ENCODE results near the gene TBX1. TPM values are rescaled to one million over a fixed set of nuclear protein-coding genes. Genes with fewer than 3 reads are reported as not detected.

TBX1 gene
- total RNA-seq, 1 experiment from 2014 or later, result 12.8 TPM

DNA sequence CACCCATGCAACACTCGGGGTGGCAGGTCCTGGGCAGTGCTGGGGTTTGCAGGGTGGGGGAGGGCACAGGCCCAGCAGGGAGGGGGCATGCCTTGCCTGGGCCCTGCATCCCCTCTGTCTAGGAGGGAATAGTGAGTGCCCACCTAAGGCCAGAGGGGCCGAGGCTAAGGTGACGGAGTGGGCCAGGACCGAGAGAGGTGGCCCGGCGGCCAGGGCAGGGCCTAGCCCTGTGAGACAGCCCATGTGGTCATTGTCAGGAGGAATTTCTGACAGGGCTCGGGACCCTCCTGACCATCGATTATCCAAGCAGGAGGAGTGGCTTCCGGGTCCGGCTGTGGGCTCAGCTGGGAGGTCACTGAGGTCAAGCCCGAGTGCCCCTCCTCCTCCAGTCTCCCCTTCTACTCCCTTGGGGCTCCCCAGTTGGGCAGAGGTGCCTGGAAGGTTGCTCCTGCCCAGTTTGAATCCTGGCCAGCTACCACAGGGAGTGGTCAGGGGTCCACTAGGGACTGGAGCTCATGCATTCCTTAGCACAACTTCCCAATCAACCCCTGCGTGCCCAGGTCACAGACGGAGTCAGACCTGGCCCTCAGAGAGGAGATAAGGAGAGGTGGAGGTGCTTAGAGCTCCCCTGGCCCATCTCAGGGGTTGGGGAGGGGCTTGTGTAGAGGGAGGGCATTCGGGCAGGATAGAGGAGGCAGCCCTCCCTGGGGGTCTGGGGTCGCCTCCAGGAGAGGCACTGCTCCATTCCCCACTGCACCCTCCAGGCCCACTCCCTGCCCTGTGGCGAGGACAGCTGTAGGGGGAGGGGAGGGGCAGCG, 22.5 kb upstream of the TBX1 start (continued):
- TF ChIP-seq, protein P1, sequence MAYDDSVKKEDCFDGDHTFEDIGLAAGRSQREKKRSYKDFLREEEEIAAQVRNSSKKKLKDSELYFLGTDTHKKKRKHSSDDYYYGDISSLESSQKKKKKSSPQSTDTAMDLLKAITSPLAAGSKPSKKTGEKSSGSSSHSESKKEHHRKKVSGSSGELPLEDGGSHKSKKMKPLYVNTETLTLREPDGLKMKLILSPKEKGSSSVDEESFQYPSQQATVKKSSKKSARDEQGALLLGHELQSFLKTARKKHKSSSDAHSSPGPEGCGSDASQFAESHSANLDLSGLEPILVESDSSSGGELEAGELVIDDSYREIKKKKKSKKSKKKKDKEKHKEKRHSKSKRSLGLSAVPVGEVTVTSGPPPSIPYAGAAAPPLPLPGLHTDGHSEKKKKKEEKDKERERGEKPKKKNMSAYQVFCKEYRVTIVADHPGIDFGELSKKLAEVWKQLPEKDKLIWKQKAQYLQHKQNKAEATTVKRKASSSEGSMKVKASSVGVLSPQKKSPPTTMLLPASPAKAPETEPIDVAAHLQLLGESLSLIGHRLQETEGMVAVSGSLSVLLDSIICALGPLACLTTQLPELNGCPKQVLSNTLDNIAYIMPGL (CRISPR knock-in tag; IDR thresholded peaks at IDR 0.05), result no peak
- TF ChIP-seq, protein P2, sequence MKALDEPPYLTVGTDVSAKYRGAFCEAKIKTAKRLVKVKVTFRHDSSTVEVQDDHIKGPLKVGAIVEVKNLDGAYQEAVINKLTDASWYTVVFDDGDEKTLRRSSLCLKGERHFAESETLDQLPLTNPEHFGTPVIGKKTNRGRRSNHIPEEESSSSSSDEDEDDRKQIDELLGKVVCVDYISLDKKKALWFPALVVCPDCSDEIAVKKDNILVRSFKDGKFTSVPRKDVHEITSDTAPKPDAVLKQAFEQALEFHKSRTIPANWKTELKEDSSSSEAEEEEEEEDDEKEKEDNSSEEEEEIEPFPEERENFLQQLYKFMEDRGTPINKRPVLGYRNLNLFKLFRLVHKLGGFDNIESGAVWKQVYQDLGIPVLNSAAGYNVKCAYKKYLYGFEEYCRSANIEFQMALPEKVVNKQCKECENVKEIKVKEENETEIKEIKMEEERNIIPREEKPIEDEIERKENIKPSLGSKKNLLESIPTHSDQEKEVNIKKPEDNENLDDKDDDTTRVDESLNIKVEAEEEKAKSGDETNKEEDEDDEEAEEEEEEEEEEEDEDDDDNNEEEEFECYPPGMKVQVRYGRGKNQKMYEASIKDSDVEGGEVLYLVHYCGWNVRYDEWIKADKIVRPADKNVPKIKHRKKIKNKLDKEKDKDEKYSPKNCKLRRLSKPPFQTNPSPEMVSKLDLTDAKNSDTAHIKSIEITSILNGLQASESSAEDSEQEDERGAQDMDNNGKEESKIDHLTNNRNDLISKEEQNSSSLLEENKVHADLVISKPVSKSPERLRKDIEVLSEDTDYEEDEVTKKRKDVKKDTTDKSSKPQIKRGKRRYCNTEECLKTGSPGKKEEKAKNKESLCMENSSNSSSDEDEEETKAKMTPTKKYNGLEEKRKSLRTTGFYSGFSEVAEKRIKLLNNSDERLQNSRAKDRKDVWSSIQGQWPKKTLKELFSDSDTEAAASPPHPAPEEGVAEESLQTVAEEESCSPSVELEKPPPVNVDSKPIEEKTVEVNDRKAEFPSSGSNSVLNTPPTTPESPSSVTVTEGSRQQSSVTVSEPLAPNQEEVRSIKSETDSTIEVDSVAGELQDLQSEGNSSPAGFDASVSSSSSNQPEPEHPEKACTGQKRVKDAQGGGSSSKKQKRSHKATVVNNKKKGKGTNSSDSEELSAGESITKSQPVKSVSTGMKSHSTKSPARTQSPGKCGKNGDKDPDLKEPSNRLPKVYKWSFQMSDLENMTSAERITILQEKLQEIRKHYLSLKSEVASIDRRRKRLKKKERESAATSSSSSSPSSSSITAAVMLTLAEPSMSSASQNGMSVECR (CRISPR knock-in tag; IDR thresholded peaks at IDR 0.05; ENCODE audit: borderline replicate concordance), result no peak
- TF ChIP-seq ZNF423 (CRISPR knock-in tag; IDR thresholded peaks at IDR 0.05) (no peak), FOXK1 (CRISPR knock-in tag; IDR thresholded peaks at IDR 0.05) (no peak)
- TF ChIP-seq, protein P3, sequence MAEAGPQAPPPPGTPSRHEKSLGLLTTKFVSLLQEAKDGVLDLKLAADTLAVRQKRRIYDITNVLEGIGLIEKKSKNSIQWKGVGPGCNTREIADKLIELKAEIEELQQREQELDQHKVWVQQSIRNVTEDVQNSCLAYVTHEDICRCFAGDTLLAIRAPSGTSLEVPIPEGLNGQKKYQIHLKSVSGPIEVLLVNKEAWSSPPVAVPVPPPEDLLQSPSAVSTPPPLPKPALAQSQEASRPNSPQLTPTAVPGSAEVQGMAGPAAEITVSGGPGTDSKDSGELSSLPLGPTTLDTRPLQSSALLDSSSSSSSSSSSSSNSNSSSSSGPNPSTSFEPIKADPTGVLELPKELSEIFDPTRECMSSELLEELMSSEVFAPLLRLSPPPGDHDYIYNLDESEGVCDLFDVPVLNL (CRISPR knock-in tag; IDR thresholded peaks at IDR 0.05; ENCODE audit: borderline replicate concordance, low read depth), result no peak

DNA sequence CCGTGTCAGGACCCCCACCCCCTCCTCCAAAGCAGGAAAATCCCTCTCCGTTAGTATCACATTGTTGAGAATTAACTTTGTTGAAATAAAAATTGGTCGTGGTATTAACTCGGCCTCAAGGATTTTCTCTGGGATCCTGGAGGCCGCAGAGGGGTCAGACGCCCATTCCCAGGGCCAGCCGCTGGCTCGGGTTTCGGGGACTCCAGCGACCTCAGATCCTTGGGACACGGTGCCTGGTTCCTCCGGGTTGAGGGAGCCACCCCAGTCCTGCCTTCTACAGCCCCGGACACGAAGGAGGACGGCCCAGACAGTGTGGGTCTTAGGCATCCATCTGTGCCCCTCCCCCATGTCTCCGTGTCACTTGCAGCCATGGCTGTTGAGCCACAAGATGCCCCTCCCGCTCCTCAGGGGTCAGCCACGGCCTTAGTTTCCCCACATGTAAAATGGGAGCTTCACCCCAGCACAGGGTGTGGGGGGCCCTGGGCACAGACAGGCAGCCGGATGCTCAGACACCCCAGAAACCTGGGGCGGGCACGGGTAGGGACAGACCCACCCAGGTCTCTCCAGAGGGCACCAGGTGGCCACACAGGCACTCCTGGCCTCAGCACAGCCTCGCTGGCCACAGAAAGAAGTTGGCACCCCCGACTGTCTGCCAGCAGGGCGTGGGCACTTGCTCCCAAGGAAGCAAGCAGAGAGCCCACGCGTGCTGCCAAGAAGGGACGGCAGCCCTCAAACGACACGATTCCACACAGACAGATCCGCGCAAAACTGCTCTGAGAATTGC, 21.7 kb upstream of the TBX1 start:
- H3K27ac Mint-ChIP-seq, result no peak overlapping the region
- no peaks in the 10 kb centered on the region for H3K9me3 Mint-ChIP-seq
- H3K4me1 Mint-ChIP-seq, result no peaks in the 10 kb centered on the region
- DNase-seq (ENCODE audit: low spot score) (no peak), ATAC-seq (no peak)
- ChIA-PET CTCF (interaction anchor here (0.8 to 1.0 kb wide), 2 partner anchors 8 to 171 kb away, joined by 5 read pairs; no protein-coding TSS in a partner anchor), POLR2A (no interaction called here)
- H3K4me3 Mint-ChIP-seq, result no peak overlapping the region
- no peaks in the 10 kb centered on the region for H3K36me3 Mint-ChIP-seq
- H3K27me3 Mint-ChIP-seq (ENCODE audit: low read depth), result no peaks in the 10 kb centered on the region
- TF ChIP-seq ETV6 (CRISPR knock-in tag; IDR thresholded peaks at IDR 0.05) (no peak), FOXP1 (CRISPR knock-in tag; IDR thresholded peaks at IDR 0.05; ENCODE audit: borderline replicate concordance) (no peak)

DNA sequence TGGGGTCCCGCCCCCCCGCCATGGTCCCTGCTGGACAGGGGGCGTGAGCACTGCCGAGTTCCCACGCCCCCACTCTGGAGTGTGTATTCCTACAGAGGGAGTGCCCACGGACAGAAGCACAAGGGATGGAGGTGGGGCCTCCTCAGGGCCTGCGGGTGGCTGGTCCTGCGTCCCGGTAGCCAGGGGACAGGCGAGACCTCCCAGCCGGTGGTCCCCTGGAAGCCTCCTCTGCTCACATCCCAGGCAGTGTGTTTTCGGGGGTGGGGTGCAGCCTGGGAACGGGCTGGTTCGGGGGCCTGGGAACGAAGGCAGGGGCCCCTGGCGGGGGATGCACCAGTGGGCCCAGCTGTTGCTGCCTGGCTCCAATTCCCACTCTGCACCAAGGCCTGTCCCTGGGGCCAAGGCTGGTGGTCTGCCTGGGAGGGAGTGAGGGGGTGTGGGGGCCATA, 21.1 kb upstream of the TBX1 start:
- no peak overlapping the region for H3K27ac Mint-ChIP-seq
- H3K36me3 Mint-ChIP-seq, result no peaks in the 10 kb centered on the region
- no peak overlapping the region for H3K4me3 Mint-ChIP-seq
- no peak for ATAC-seq
- H3K27me3 Mint-ChIP-seq (ENCODE audit: low read depth), result no peaks in the 10 kb centered on the region
- ChIA-PET CTCF (interaction anchor here (1.0 kb wide), 1 partner anchor 9 kb away, joined by 5 read pairs; no protein-coding TSS in a partner anchor), POLR2A (no interaction called here)
- no peaks in the 10 kb centered on the region for H3K9me3 Mint-ChIP-seq
- no peaks in the 10 kb centered on the region for H3K4me1 Mint-ChIP-seq
- DNase-seq (ENCODE audit: low spot score), result no peak
- TF ChIP-seq ZNF317 (CRISPR knock-in tag; IDR thresholded peaks at IDR 0.05; ENCODE audit: borderline replicate concordance, low read depth), result no peak
- TF ChIP-seq, protein P4, sequence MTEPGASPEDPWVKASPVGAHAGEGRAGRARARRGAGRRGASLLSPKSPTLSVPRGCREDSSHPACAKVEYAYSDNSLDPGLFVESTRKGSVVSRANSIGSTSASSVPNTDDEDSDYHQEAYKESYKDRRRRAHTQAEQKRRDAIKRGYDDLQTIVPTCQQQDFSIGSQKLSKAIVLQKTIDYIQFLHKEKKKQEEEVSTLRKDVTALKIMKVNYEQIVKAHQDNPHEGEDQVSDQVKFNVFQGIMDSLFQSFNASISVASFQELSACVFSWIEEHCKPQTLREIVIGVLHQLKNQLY (CRISPR knock-in tag; IDR thresholded peaks at IDR 0.05), result no peak
- TF ChIP-seq, protein P5, sequence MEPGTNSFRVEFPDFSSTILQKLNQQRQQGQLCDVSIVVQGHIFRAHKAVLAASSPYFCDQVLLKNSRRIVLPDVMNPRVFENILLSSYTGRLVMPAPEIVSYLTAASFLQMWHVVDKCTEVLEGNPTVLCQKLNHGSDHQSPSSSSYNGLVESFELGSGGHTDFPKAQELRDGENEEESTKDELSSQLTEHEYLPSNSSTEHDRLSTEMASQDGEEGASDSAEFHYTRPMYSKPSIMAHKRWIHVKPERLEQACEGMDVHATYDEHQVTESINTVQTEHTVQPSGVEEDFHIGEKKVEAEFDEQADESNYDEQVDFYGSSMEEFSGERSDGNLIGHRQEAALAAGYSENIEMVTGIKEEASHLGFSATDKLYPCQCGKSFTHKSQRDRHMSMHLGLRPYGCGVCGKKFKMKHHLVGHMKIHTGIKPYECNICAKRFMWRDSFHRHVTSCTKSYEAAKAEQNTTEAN (CRISPR knock-in tag; IDR thresholded peaks at IDR 0.05), result no peak
- TF ChIP-seq PRRX2 (CRISPR knock-in tag; IDR thresholded peaks at IDR 0.05), result no peak
- TF ChIP-seq, protein P3 (CRISPR knock-in tag; IDR thresholded peaks at IDR 0.05; ENCODE audit: borderline replicate concordance, low read depth), result no peak
- no peak for TF ChIP-seq TEAD1 (CRISPR knock-in tag; IDR thresholded peaks at IDR 0.05)
- no peak for TF ChIP-seq SP1 (CRISPR knock-in tag; conservative IDR thresholded peaks at IDR 0.05)
- no peak for TF ChIP-seq JAZF1 (CRISPR knock-in tag; IDR thresholded peaks at IDR 0.05)
- no peak for TF ChIP-seq FOXJ3 (CRISPR knock-in tag; IDR thresholded peaks at IDR 0.05; ENCODE audit: borderline replicate concordance)

Data from WTC11 (cell line).